D721Med (cell line): ENCODE results near the gene SAP130.

Experiments used
- DNase-seq: peaks from one replicate; pipeline ENCODE4 v3.0.0; 2011; ENCODE audit warnings: low spot score; ENCODE audit not compliant: insufficient read length
- FAIRE-seq: peaks from 2 replicates; lab custom pipeline; 2011; peaks lifted over from hg19 to GRCh38; lab: Jason Lieb, UNC
- CTCF ChIP-seq: IDR thresholded peaks from 2 replicates; pipeline ENCODE4 v1.5.1; 2012; ENCODE audit warnings: mild to moderate bottlenecking, control low read depth; ENCODE audit not compliant: insufficient read depth; ENCODE audit errors: missing control alignments

SAP130 gene

GRCh38 chr2:127985026-127985734, 42.7 kb downstream of the SAP130 start:
- DNase-seq (no peak), FAIRE-seq (no peak)
- TF ChIP-seq CTCF: no peak

GRCh38 chr2:127984551-127984950, 43.3 kb downstream of the SAP130 start:
- TF ChIP-seq CTCF: no peak
- no peak for DNase-seq
- no peak for FAIRE-seq

GRCh38 chr2:127969446-127969845, 58.4 kb downstream of the SAP130 start:
- no peak for FAIRE-seq
- no peak for DNase-seq

GRCh38 chr2:127968610-127969339, 59.1 kb downstream of the SAP130 start:
- no peak for TF ChIP-seq CTCF
- no peak for DNase-seq
- FAIRE-seq: no peak

More at GRCh38 chr2:127969446-127969845, 58.4 kb downstream of the SAP130 start:
- no peak for TF ChIP-seq CTCF

GRCh38 chr2:127961729-127962128, 66.1 kb downstream of the SAP130 start:
- no peak for FAIRE-seq
- no peak for DNase-seq
- TF ChIP-seq CTCF: no peak

- DNase-seq (no peak), FAIRE-seq (no peak)
- no peak for TF ChIP-seq CTCF
These were observed 70.6 kb downstream of the SAP130 start for GRCh38 chr2:127957240-127957639.

- no peak for TF ChIP-seq CTCF
- no peak for DNase-seq
- no peak for FAIRE-seq
These were observed 73.0 kb downstream of the SAP130 start for GRCh38 chr2:127954857-127955256.
